ENCODE data around the gene ZNF581. TPM values are rescaled to one million over a fixed set of nuclear protein-coding genes. Genes with fewer than 3 reads are reported as not detected.

ZNF581 gene
- total RNA-seq, 3 donors from 2014 or later: 15.2 to 22.5 (median 20.1) TPM

DNA sequence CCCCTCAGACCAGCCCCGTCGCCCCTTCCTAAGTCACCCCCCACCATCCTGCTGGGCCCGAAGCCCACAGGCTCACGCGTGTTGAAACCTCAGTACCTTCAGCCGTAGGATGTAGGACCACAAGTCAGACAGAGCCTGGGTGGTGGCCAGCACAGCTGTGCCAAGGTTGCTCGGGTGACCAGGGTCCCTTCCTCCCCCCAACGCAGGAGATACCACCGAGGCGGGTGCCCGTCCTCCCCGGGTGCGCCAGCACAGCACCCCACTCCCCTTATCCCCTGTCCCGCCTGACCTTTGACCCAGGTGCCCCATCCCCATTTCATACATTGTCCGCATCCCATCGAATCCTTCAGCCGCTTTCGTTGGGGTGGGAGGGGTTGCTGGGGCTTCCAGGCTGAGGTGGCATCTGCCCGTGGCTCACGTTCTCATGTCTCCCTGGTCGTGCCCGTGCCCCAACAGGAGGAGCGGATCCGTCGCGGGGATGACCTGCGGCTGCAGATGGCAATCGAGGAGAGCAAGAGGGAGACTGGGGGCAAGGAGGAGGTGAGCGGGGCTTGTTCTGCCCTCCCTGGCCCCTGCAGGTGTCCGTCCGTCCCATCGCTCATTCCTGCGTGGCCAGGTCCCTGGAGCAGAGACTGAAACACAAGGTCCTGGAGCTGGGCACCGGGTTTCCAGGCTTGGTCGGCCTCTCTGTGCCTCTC is 46.1 kb downstream of the ZNF581 start:
- intact Hi-C loops (cut with DNase I, micrococcal nuclease): no loop called here
- DNase-seq (peak in 2 of 3 donors; percentile 51 to 53), ATAC-seq (no peak)
- TF ChIP-seq, protein P1, sequence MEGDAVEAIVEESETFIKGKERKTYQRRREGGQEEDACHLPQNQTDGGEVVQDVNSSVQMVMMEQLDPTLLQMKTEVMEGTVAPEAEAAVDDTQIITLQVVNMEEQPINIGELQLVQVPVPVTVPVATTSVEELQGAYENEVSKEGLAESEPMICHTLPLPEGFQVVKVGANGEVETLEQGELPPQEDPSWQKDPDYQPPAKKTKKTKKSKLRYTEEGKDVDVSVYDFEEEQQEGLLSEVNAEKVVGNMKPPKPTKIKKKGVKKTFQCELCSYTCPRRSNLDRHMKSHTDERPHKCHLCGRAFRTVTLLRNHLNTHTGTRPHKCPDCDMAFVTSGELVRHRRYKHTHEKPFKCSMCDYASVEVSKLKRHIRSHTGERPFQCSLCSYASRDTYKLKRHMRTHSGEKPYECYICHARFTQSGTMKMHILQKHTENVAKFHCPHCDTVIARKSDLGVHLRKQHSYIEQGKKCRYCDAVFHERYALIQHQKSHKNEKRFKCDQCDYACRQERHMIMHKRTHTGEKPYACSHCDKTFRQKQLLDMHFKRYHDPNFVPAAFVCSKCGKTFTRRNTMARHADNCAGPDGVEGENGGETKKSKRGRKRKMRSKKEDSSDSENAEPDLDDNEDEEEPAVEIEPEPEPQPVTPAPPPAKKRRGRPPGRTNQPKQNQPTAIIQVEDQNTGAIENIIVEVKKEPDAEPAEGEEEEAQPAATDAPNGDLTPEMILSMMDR (IDR thresholded peaks at IDR 0.05): no peak
- no peak overlapping the region for H3K4me3 ChIP-seq
- H3K9me3 ChIP-seq: no peaks in the 10 kb centered on the region
- no peaks in the 10 kb centered on the region for H3K36me3 ChIP-seq (ENCODE audit: low read depth)
- H3K4me1 ChIP-seq (ENCODE audit: low read depth): peaks cover 50% of the 10 kb centered on the region

- Histone ChIP-seq H3K4me3 (no peak overlapping the region), H3K36me3 (ENCODE audit: low read depth) (no peaks in the 10 kb centered on the region), H3K9me3 (no peaks in the 10 kb centered on the region), H3K4me1 (ENCODE audit: low read depth) (peaks cover 43% of the 10 kb centered on the region)
- ATAC-seq (no peak), DNase-seq (peak; percentile 3 to 42 (median 36))
- intact Hi-C loops (cut with DNase I, micrococcal nuclease): no loop called here
- TF ChIP-seq, protein P1 (IDR thresholded peaks at IDR 0.05): no peak
Observed at GRCh38 chr19:55690109-55690768, 46.8 kb downstream of the ZNF581 start.

DNA sequence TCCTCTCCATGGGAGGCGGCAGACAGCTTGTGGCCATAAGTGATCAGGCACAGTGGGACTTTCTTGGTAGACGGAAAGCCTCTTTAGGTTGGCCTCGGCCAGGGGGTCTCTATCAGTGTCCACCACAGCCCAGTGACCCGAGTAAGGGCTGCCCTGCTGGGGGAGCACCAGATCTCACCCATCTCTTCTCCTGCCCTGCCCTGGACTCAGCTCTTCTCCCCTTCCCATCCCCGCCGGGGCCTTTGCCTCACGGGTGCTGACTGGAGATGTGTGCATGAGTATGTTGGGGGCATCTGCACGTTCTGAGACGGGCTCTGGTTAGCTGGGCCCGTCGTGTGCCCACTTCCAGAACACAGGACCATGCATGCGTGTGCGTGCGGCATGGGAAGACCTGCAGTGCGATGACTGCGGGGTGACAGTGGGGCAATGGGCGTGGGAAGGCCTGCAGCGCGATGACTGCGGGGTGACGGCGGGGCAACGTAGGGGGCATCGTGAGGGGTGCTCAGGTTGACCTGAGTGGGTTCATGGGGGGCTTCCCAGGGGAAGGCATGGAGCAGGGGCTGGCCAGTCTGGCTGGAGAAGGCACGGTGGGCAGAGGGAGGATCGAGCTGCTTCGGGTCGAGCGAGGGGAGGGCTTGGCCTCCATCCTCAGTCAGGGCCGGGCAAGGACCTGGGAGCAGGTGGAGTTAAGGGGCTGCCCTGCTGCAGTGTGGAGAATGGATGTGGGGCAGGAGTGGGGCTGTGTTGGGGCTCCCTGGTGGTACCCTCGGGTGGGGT is 47.5 kb downstream of the ZNF581 start:
- intact Hi-C loops (cut with DNase I, micrococcal nuclease): no loop called here
- no peak for ATAC-seq
- no peaks in the 10 kb centered on the region for H3K36me3 ChIP-seq (ENCODE audit: low read depth)

DNA sequence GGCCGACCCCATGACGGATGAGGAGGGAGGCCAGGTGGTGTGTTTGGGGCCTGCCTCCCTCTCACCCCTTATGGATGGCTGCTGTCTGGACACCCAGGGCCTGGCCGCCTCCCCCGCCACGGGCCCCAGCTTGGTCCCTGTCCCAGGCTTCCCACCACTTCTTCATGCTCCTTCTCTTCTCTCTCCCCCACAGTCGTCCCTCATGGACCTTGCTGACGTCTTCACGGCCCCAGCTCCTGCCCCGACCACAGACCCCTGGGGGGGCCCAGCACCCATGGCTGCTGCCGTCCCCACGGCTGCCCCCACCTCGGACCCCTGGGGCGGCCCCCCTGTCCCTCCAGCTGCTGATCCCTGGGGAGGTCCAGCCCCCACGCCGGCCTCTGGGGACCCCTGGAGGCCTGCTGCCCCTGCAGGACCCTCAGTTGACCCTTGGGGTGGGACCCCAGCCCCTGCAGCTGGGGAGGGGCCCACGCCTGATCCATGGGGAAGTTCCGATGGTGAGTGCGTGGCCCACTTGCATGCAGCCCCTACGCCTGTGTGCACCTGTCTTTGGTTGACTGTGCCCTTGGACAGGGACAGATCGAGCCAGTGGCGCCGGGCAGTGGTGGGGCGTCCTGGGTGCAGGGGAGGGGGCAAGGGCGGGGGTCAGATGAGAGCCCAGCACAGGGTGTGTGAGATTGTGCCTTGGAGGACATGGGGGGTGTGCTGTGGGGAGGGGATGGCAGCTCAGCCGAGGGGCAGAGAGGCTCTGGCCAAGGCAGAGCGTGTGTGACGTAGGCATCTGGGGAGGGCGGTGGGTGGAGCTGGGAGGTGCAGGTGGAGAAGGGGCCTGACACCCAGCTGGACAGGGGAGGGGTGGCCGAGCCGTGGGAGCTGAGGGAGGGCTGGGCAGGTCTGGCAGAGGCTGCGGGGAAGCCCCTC is 48.4 kb downstream of the ZNF581 start:
- TF ChIP-seq, protein P1 (IDR thresholded peaks at IDR 0.05): no peak
- ATAC-seq (no peak), DNase-seq (no peak)
- Histone ChIP-seq H3K4me3 (no peak overlapping the region), H3K4me1 (ENCODE audit: low read depth) (peaks cover 28% of the 10 kb centered on the region), H3K36me3 (ENCODE audit: low read depth) (no peaks in the 10 kb centered on the region), H3K9me3 (no peaks in the 10 kb centered on the region)
- intact Hi-C loops (cut with DNase I, micrococcal nuclease): no loop called here

More for the DNA sequence above, 47.5 kb downstream of the ZNF581 start:
- DNase-seq: no peak
- H3K4me1 ChIP-seq (ENCODE audit: low read depth): peaks cover 36% of the 10 kb centered on the region
- no peaks in the 10 kb centered on the region for H3K9me3 ChIP-seq
- no peak overlapping the region for H3K4me3 ChIP-seq
- TF ChIP-seq, protein P1 (IDR thresholded peaks at IDR 0.05): no peak

DNA sequence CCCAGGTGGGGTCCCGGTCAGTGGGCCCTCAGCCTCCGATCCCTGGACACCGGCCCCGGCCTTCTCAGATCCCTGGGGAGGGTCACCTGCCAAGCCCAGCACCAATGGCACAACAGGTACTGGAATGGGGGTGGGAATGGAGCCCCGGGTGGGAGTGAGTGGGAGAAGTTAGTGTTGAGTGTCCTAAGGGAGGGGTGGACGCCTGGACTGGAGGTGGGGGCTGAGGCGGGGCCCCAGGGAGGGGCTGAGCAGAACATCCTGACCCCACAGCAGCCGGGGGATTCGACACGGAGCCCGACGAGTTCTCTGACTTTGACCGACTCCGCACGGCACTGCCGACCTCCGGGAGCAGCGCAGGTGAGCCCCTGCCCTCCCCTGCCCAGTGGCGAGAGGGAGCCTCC is 49.2 kb downstream of the ZNF581 start:
- TF ChIP-seq, protein P1 (IDR thresholded peaks at IDR 0.05): no peak
- no peak overlapping the region for H3K4me3 ChIP-seq
- DNase-seq (peak in 1 of 3 donors; percentile 42), ATAC-seq (no peak)
- no peaks in the 10 kb centered on the region for H3K9me3 ChIP-seq
- peaks cover 19% of the 10 kb centered on the region for H3K4me1 ChIP-seq (ENCODE audit: low read depth)
- intact Hi-C loops (cut with DNase I, micrococcal nuclease): no loop called here
- H3K36me3 ChIP-seq (ENCODE audit: low read depth): no peaks in the 10 kb centered on the region
